ENCODE results near the gene SLIT3.

- no peak for TF ChIP-seq CTCF (IDR thresholded peaks at IDR 0.05)
- TF ChIP-seq POLR2A (IDR thresholded peaks at IDR 0.05), result no peak
Measured at GRCh38 chr5:169243651-169244422, 57.1 kb downstream of the SLIT3 start.
